Activated T-cell treated with anti-CD3 and anti-CD28 coated beads for 1 hour (primary cell): ENCODE measurements around the gene SDR42E2.
A peak's percentile ranks its signal among the peaks of the same experiment; 100 is the strongest.
"Not testable (repeated sequence)": the region's sequence is repeated elsewhere in the genome, so short reads cannot be mapped to it uniquely, and the experiment has no call there.

Source experiments
- DNase-seq: peaks from one replicate; pipeline ENCODE4 v3.0.0-alpha.2; 2020; ENCODE audit warnings: low read depth

SDR42E2 gene

DNA sequence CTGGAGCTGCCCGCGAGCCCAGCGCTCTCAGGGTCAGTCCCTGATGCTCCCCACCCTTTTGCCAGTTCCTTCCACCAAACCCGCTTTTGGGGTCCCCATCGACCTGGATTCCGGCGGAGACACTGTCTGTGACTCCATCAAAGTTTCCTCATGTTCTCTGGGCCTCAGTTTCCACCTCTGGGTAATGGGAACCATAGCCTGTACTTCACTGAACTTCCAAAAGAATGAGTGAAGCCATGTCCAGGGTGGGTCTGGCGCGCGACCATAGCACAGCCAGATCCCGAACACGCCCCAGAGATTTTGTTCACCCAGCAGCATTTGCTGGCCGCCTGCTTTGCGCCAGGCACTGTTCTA is 327 bp downstream of the SDR42E2 start:
- DNase-seq = no peak

DNA sequence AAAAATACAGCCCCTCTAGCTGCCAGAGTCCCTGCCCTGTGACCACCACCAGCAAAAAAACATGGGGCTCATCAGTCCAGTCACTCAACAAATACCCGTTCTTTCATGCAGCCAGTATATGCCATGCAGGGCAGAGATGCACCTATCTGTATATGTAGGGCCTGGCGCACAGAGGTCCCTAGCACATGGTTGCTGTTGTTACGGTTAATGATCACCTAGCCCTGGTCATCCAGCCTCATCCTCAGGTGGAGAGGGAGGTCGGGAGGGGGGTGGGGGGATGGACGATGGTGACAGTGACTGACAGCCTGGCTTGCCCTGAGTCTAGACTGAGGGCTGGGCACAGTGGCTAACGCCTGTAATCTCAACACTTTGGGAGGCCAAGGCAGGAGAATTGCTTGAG is 1.5 kb downstream of the SDR42E2 start:
- no peak for DNase-seq

- no peak for DNase-seq
These were observed 2.2 kb downstream of the SDR42E2 start for GRCh38 chr16:22164482-22164881.

- no peak for DNase-seq
These were observed 3.4 kb downstream of the SDR42E2 start for GRCh38 chr16:22165508-22166285.

DNA sequence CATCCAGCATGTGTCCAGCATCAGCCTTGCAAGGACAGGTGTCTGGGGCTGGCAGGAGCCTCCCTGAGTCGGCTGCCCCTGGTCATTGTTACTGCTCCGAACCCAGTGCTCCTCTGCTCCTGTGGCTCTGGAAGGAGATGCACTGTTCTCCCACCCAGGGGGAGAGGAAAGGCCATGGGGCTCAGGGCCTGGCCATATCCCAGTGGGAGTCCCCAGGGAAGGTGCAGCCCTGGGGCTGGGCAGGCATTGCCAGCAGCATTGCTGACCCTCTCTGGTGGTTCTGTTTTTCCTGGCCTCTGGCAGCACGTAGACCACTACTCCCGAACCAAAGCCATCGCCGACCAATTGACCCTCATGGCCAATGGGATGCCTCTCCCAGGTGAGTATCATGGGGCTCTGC is 9.6 kb downstream of the SDR42E2 start:
- no peak for DNase-seq

DNA sequence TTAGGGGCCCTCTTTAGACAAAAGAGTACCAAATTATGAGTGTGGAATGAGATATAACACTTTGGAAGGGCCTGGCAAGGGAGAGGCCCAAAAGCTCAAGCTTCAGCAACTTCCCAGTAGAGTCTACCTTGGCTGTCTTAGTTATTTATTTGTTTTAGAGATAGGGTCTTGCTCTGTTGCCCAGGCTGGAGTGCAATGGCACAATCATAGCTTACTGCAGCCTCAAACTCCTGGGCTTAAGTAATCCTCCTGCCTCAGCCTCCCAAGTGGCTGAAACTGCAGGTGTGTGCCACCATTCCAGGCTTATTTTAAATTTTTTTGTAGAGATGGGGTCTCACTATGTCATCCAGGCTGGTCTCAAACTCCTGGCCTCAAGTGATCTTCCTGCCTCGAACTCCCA is 10.3 kb downstream of the SDR42E2 start:
- not testable (repeated sequence) for DNase-seq

DNA sequence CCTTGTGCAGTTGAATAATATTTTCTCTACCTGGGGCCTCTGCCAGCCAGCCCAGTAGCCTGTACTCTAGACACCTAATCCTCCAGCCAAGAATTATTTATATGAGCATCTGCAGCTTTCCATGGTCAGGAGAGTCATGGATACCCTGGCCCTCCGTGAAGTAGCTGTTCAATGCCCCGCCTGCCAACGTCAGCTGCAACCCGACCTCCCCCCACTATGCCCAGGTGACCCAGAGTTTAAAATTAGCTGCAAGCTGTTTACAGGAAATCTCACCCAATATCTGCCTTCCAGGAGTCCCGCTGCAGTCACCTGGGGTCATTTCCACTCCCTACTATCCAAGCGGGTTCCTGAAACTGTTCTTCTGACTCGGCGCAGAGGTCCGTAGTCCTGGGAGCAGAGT is 12.3 kb downstream of the SDR42E2 start:
- DNase-seq = no peak

- DNase-seq = no peak
These were observed 15.9 kb downstream of the SDR42E2 start for GRCh38 chr16:22177968-22178930.

GRCh38 chr16:22181426-22181825 is 19.1 kb downstream of the SDR42E2 start:
- DNase-seq = no peak

DNA sequence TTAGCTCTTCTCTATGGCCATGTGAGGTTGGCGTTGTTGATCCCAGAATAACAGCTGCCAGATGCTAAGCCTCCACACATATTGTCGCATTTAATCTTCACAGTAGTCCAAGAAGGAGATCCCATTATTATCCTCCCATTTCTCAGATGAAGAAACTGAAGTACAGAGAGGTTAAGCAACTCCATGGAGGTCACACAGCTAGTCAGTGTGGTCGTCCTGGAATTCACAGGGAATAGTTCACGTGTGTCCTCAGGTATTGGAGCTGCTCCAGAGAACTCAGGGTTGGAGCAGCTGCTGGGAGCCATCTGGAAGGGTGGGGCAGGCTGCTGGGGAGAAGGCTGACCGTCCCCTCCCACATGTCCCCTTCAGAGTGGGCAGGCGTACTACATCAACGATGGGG is 19.5 kb downstream of the SDR42E2 start:
- no peak for DNase-seq

GRCh38 chr16:22183335-22183734 is 21.0 kb downstream of the SDR42E2 start:
- DNase-seq = no peak

- no peak for DNase-seq
These were observed 21.8 kb downstream of the SDR42E2 start for GRCh38 chr16:22183901-22184614.

GRCh38 chr16:22184615-22184968 is 22.3 kb downstream of the SDR42E2 start:
- DNase-seq = no peak

DNA sequence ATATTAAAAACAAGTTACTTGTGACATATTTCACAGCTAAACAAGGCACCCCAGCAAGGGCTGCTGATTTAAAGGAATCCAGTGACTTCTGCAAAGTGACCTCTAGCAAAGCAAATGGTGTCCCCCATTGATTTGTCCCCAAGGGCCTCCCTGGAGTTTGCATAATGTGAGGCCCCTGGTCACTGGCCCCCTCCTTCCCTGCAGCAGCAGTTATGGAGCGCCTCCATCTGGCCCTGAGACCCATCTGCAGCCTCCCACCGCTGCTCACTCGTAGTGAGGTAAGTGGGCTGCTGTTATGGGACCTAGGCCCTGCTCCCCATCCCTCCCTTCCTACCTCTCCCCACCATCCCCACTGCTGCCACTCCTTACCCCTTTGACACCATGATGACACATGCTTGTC is 24.2 kb downstream of the SDR42E2 start:
- DNase-seq = no peak

GRCh38 chr16:22188267-22188594 is 25.9 kb downstream of the SDR42E2 start:
- DNase-seq = no peak

GRCh38 chr16:22188595-22189442 is 26.5 kb downstream of the SDR42E2 start:
- peak; percentile 49 for DNase-seq

GRCh38 chr16:22189473-22190080 is 27.3 kb downstream of the SDR42E2 start:
- DNase-seq = no peak

- DNase-seq = peak; percentile 85
These were observed 27.9 kb downstream of the SDR42E2 start for GRCh38 chr16:22190081-22190775.

DNA sequence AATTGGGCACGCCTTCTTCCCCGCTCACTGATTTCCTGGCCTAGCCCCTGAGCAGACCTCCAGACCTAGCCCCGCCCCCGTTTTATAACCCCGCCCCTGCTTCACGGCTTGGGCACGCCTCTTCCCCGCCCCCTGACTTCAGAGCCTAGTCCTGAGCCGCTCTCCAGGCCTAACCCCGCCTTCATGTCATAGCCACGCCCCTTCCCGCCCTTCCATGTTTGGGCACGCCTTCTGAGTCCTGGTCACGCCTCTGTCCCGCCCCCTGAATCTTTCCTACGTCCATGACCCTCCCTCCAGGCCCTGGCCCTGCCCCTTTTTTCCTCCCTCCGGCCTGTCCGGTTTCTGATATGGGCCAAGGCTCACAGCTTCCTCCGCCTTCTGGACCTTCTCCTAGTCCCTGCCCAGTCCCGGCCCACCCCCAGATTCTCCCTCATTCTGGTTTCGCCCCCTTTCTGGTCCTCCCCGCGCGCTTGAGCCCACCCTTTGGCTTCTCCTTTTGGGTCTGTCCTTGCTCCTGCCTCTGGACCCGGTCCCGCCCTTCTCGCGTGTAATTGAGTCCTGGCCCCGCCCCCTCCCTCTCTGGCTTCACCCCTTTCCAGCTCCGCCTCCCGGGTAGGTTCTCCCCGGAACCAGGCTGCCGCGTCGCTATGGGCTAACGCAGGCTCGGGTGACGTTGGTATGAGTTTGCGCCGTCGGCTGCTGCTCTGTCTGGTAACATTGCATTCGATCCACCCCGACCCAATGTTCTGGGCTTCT is 28.6 kb downstream of the SDR42E2 start:
- peak; percentile 99 for DNase-seq
